H9 (cell line): Measurements from ENCODE around the gene NOXRED1. TPM values are rescaled to one million over a fixed set of nuclear protein-coding genes. Genes with fewer than 3 reads are reported as not detected.

Experiments used
- DNase-seq: peaks from one replicate; pipeline ENCODE4 v3.0.0-alpha.2; 2017
- H2AFZ ChIP-seq: one replicate; pipeline ENCODE4 v1.6.1; 2013; ENCODE audit warnings: mild to moderate bottlenecking, low read length, control low read depth, moderate library complexity
- H2AK5ac ChIP-seq: 2 replicates; pipeline ENCODE4 v1.6.1; 2013; ENCODE audit warnings: low read length, control low read depth, mixed read lengths; ENCODE audit not compliant: insufficient read length
- H2BK120ac ChIP-seq: one replicate; pipeline ENCODE4 v1.6.1; 2013; ENCODE audit warnings: low read depth, mild to moderate bottlenecking, low read length, control low read depth, inconsistent platforms; ENCODE audit not compliant: poor library complexity, severe bottlenecking
- H2BK12ac ChIP-seq: 2 replicates; pipeline ENCODE4 v1.6.1; 2013; ENCODE audit warnings: low read length, control low read depth, mixed read lengths, low read depth; ENCODE audit not compliant: insufficient read length
- H2BK15ac ChIP-seq: 2 replicates; pipeline ENCODE4 v1.6.1; 2013; ENCODE audit warnings: low read depth, low read length, control low read depth
- H2BK20ac ChIP-seq: one replicate; pipeline ENCODE4 v1.6.1; 2013; ENCODE audit warnings: low read depth, mild to moderate bottlenecking, low read length, control low read depth, inconsistent platforms; ENCODE audit not compliant: poor library complexity, severe bottlenecking
- H2BK5ac ChIP-seq: 2 replicates; pipeline ENCODE4 v1.6.1; 2013; ENCODE audit warnings: low read length, control low read depth, mixed read lengths; ENCODE audit not compliant: insufficient read length
- H3K14ac ChIP-seq: 2 replicates; pipeline ENCODE4 v1.6.1; 2013; ENCODE audit warnings: low read length, control low read depth; ENCODE audit not compliant: insufficient read depth
- H3K18ac ChIP-seq: 2 replicates; pipeline ENCODE4 v1.6.1; 2013; ENCODE audit warnings: low read depth, mild to moderate bottlenecking, mixed read lengths, low read length, control low read depth; ENCODE audit not compliant: insufficient read length
- H3K23ac ChIP-seq: 2 replicates; pipeline ENCODE4 v1.6.1; 2013; ENCODE audit warnings: low read length, control low read depth, mixed read lengths, low read depth; ENCODE audit not compliant: insufficient read length
- H3K23me2 ChIP-seq: 2 replicates; pipeline ENCODE4 v1.6.1; 2013; ENCODE audit warnings: low read depth, mild to moderate bottlenecking, mixed read lengths, low read length, control low read depth; ENCODE audit not compliant: insufficient read length, poor library complexity, severe bottlenecking
- H3K27ac ChIP-seq: 2 replicates; pipeline ENCODE4 v1.5.1; 2013; ENCODE audit warnings: low read length, control low read depth, mixed read lengths, low read depth; ENCODE audit not compliant: insufficient read length
- H3K27me3 ChIP-seq: 2 replicates; pipeline ENCODE4 v1.6.1; 2013; ENCODE audit warnings: low read length, control low read depth, inconsistent platforms; ENCODE audit not compliant: insufficient read depth
- H3K4ac ChIP-seq: 2 replicates; pipeline ENCODE4 v1.6.1; 2013; ENCODE audit warnings: low read depth, mild to moderate bottlenecking, control low read depth, inconsistent platforms, low read length, moderate library complexity
- H3K4me1 ChIP-seq: 2 replicates; pipeline ENCODE4 v1.6.1; 2013; ENCODE audit warnings: low read length, control low read depth, inconsistent platforms; ENCODE audit not compliant: insufficient read depth
- H3K4me2 ChIP-seq: 2 replicates; pipeline ENCODE4 v1.6.1; 2013; ENCODE audit warnings: low read length, control low read depth, mixed read lengths; ENCODE audit not compliant: insufficient read length, insufficient read depth
- H3K56ac ChIP-seq: 2 replicates; pipeline ENCODE4 v1.6.1; 2013; ENCODE audit warnings: low read depth, mild to moderate bottlenecking, mixed read lengths, low read length, control low read depth; ENCODE audit not compliant: insufficient read length
- H3K79me1 ChIP-seq: 2 replicates; pipeline ENCODE4 v1.6.1; 2013; ENCODE audit warnings: low read depth, mild to moderate bottlenecking, moderate library complexity, low read length, control low read depth, inconsistent platforms; ENCODE audit not compliant: insufficient read depth, poor library complexity, severe bottlenecking
- H3K79me2 ChIP-seq: 2 replicates; pipeline ENCODE4 v1.6.1; 2013; ENCODE audit warnings: low read length, control low read depth, inconsistent platforms; ENCODE audit not compliant: insufficient read depth
- H3K9ac ChIP-seq: 2 replicates; pipeline ENCODE4 v1.6.1; 2013; ENCODE audit warnings: low read length, control low read depth, mixed read lengths; ENCODE audit not compliant: insufficient read length; ENCODE audit errors: extremely low read depth
- H3K9me3 ChIP-seq: one replicate; pipeline ENCODE4 v1.6.1; 2013; ENCODE audit warnings: low read depth, low read length, inconsistent platforms; ENCODE audit not compliant: control insufficient read depth
- H3T11ph ChIP-seq: one replicate; pipeline ENCODE4 v1.6.1; 2013; ENCODE audit warnings: mild to moderate bottlenecking, low read length, control low read depth, inconsistent platforms
- H4K20me1 ChIP-seq: one replicate; pipeline ENCODE4 v1.6.1; 2013; ENCODE audit not compliant: control insufficient read depth, insufficient read length, insufficient read depth
- H4K5ac ChIP-seq: 2 replicates; pipeline ENCODE4 v1.6.1; 2013; ENCODE audit warnings: low read depth, mild to moderate bottlenecking, mixed read lengths, low read length, control low read depth; ENCODE audit not compliant: insufficient read length
- H4K8ac ChIP-seq: replicated peaks from 2 replicates; pipeline ENCODE4 v1.6.1; 2013; ENCODE audit warnings: low read length, control low read depth, mixed read lengths, low read depth; ENCODE audit not compliant: insufficient read length
- H4K91ac ChIP-seq: 2 replicates; pipeline ENCODE4 v1.6.1; 2013; ENCODE audit warnings: low read depth, mild to moderate bottlenecking, moderate library complexity, mixed read lengths, low read length, control low read depth; ENCODE audit not compliant: insufficient read length
- H3K27ac Mint-ChIP-seq, 3 experiments: 2 replicates in 2 of 3; 3 replicates in 1 of 3; pipeline ENCODE4 v1.8.0; 2020 to 2021; ENCODE audit warnings: mixed read lengths in 3 of 3, mild to moderate bottlenecking in 1 of 3, moderate library complexity in 1 of 3
- H3K27me3 Mint-ChIP-seq: 2 replicates; pipeline ENCODE4 v1.8.0; 2021; ENCODE audit warnings: low read depth, mild to moderate bottlenecking, moderate library complexity, mixed read lengths
- H3K36me3 Mint-ChIP-seq, 3 experiments: 2 replicates in 2 of 3; 3 replicates in 1 of 3; pipeline ENCODE4 v1.8.0; 2020 to 2021; ENCODE audit warnings: low read depth in 3 of 3, mixed read lengths in 3 of 3; ENCODE audit not compliant: insufficient read depth in 1 of 3
- H3K4me1 Mint-ChIP-seq, 2 experiments: 2 replicates each; pipeline ENCODE4 v1.8.0; 2020; ENCODE audit warnings: mixed read lengths in 2 of 2
- H3K4me3 Mint-ChIP-seq, 2 experiments: 2 replicates in 1 of 2; 3 replicates in 1 of 2; pipeline ENCODE4 v1.8.0; 2020 to 2021; ENCODE audit warnings: mild to moderate bottlenecking in 2 of 2, mixed read lengths in 2 of 2, moderate library complexity in 1 of 2
- H3K9me3 Mint-ChIP-seq, 2 experiments: 2 replicates in 1 of 2; 3 replicates in 1 of 2; pipeline ENCODE4 v1.8.0; 2020; ENCODE audit warnings: mild to moderate bottlenecking in 2 of 2, mixed read lengths in 2 of 2, moderate library complexity in 1 of 2
- CTCF ChIP-seq: fragments of 200-600 bp; sonication (generic); conservative IDR thresholded peaks from 3 replicates; pipeline ENCODE4 v1.8.0; 2021; ENCODE audit warnings: antibody characterized with exemption, mild to moderate bottlenecking
- WGBS: extraction: QIAGEN DNeasy Blood & Tissue Kit; methylation state at CpG from one replicate; pipeline ENCODE4 v1.1.7; 2013; ENCODE audit warnings: missing lambda C conversion rate, low lambda C conversion rate, mixed read lengths; ENCODE audit not compliant: insufficient read length; ENCODE audit errors: extremely low coverage; 5-methylcytosine and 5-hydroxymethylcytosine counted together
- total RNA-seq: library from RNA; stranded (reverse); gene quantifications from 2 replicates; pipeline ENCODE4 v1.2.1, GENCODE V29; 2021

The NOXRED1 gene
- total RNA-seq, 1 experiment from 2014 or later, result not detected

GRCh38 chr14:77424862-77425261, 1.5 kb upstream of the NOXRED1 start:
- H3K23ac ChIP-seq, result no peak overlapping the region
- H3K56ac ChIP-seq, result no peak overlapping the region
- H2BK20ac ChIP-seq, result no peak overlapping the region
- WGBS, result no CpG with 5 or more reads among the region's 3 CpGs
- H2AK5ac ChIP-seq, result no peak overlapping the region
- no peak overlapping the region for H4K91ac ChIP-seq
- H3K4ac ChIP-seq, result no peak overlapping the region
- H3K18ac ChIP-seq, result no peak overlapping the region
- no peaks in the 10 kb centered on the region for H3K23me2 ChIP-seq
- H2AFZ ChIP-seq, result no peak overlapping the region
- no peak overlapping the region for H3T11ph ChIP-seq
- no peak for TF ChIP-seq CTCF
- no peak overlapping the region for H2BK5ac ChIP-seq
- Mint-ChIP-seq H3K9me3 (peaks cover 6 to 8% of the 10 kb centered on the region in 2 experiments), H3K4me3 (no peak overlapping the region), H3K27me3 (no peaks in the 10 kb centered on the region), H3K27ac (peak overlapping the region; percentile 3 to 59 (median 48); a peak in 4 of 7 replicates), H3K36me3 (peaks cover 21 to 74% (median 65%) of the 10 kb centered on the region in 3 experiments), H3K4me1 (peaks cover 9% of the 10 kb centered on the region in 2 experiments)
- no peak overlapping the region for H2BK120ac ChIP-seq
- no peak overlapping the region for H4K5ac ChIP-seq
- H3K9me3 ChIP-seq, result no peaks in the 10 kb centered on the region
- DNase-seq, result peak; percentile 46
- H2BK12ac ChIP-seq, result no peak overlapping the region
- no peak overlapping the region for H3K9ac ChIP-seq
- H3K14ac ChIP-seq, result no peak overlapping the region
- no peaks in the 10 kb centered on the region for H4K20me1 ChIP-seq
- H3K27me3 ChIP-seq, result no peaks in the 10 kb centered on the region
- no peaks in the 10 kb centered on the region; the same call in 1 of the 2 replicates for H3K4me1 ChIP-seq
- H4K8ac ChIP-seq, result no peak overlapping the region
- no peak overlapping the region for H3K27ac ChIP-seq
- H3K4me2 ChIP-seq, result no peak overlapping the region
- H3K79me1 ChIP-seq, result no peaks in the 10 kb centered on the region
- H3K79me2 ChIP-seq, result no peaks in the 10 kb centered on the region
- no peak overlapping the region for H2BK15ac ChIP-seq
